Diencephalon (tissue), 1 donor: ENCODE results near the gene SPTSSB. TPM values are rescaled to one million over a fixed set of nuclear protein-coding genes. Genes with fewer than 3 reads are reported as not detected.

Experiments
- total RNA-seq: library from RNA; depleted of rRNA; stranded (reverse); fragments of >200 nt; gene quantifications from one replicate; pipeline ENCODE4 v1.2.3, GENCODE V29; 2014

Gene SPTSSB
- total RNA-seq, result 33.9 TPM

GRCh38 chr3:161371441-161372320, at the start of gene SPTSSB:
TSS of gene SPTSSB (minus strand) at chr3:161371517. CDS start at chr3:161346323, 25,194 bp downstream.

Other genes with a start within 250 kb of the SPTSSB start
- 77.0 TPM for gene NMD3, start 150.2 kb downstream of the SPTSSB start, total RNA-seq
- gene OTOL1, start 125.3 kb upstream of the SPTSSB start, total RNA-seq, result 0.69 TPM